TTC549 (cell line): ENCODE measurements around the gene C14orf119.

Experiments used
- FAIRE-seq: peaks from 2 replicates; lab custom pipeline; 2012; peaks lifted over from hg19 to GRCh38; lab: Jason Lieb, UNC

The C14orf119 gene

DNA sequence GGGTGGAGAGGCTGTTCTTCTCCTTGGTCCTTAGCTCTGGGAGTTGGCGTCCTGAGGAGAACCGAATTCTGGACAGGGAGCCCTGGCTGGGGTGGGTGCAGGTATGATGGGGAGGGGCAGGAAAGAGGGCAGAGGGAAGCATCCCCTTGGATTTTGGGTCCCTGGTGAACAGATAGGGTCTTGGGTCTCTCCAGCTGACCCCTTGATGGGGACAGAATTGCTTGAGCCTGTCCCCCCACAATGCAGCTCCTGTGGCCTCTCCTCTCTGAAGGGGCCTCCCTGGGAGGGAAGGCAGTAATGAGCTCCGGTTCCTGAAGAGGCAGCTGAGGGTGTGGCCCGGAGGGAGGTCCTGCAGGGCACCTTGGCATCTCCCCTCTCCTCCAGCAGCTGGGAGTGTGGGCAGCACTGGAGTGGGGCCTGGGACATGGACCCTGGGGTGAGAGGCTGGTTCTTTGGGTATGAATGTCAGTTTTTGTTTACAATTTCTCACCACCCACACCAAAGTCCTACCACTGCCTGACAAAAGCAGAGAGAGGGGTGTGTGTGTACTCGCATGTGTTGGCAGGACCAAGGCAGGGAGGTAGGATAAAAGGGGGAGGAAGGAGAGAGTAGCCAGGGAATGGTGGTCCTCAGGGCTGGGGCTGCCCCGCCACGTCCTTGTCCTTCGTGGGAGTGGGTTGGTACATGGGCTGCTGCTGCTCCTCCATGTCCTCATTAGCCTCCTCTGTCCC lies 31.4 kb downstream of the C14orf119 start:
- no peak for FAIRE-seq

DNA sequence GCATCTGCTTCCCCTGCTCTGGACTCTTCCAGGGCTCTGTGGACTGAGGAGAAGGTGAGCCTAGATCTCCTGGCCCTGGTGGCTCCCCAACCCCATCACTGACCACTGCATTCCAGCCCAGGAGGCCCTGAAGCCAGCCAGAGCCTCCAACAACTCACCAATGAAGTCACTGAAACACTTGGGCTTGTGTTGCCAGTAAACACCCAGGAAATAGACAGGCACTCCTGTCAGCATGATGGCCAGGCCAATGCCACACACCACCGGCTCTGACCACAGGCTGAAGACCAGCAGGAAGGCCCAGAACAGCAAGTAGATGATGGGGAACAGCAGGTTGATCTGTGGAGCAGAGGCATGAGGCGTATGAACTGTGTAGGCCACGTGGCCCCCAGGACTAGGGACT lies 32.6 kb downstream of the C14orf119 start:
- FAIRE-seq, result no peak

DNA sequence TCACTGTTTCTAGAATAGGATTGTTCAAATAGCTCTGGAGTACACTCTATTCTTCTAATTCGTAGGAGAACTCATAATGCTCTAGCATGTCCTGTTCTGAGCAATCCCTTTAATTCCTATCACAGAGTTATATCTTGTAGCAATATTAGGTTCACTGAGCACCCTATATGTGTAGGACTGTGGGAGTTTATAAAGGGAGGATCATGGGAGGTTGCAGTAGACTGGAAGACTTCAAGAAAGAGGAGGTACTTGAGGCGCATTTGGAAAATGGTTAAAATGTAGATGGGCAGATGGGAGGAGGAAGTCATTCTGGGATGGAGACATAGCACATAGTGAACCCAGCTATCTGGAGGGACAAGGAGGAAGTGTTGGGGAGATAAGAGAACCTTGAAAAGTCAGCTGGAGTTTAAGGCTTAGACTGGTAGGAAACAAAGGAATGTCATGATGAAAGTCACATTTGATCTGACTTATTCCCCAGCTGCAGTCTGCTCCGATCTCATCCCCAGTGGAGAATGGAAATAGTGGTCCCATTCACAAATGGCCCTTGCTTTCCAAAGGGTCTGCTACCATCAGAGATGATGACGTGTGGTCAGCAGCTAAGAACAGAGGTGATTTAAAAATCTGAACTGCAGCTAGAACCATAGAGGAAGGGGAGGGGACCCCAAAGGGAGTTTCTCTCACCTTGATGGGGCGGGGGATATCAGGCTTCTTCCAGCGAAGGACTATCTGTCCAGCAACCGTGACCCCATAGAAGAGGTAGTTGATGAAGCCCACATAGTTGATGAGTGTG lies 33.9 kb downstream of the C14orf119 start:
- no peak for FAIRE-seq

DNA sequence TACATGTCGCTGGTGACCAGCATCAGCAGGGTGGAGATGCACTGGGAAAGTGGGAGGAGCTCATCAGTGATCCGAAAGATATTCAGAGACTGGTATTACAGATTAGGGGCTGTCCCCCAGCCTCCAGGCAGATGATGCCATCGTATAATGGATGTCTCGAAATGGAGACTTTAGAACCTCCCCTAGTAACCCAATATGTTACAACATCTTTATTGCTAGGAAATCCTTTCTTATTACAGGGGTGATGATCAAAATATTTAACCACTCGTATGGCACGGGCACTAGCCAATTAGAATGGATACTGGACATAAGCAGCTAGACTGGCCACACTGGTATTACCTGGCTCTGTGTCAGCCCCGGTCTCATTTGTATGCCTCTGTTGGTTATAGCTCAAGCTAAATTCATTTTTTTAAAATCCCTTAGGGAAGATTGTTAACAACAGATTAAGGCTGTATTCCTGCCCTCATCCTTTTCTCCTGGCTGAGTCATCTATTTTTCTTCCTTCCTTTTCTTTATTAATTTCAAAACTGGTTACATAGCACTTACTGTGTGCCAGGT lies 34.5 kb downstream of the C14orf119 start:
- no peak for FAIRE-seq

DNA sequence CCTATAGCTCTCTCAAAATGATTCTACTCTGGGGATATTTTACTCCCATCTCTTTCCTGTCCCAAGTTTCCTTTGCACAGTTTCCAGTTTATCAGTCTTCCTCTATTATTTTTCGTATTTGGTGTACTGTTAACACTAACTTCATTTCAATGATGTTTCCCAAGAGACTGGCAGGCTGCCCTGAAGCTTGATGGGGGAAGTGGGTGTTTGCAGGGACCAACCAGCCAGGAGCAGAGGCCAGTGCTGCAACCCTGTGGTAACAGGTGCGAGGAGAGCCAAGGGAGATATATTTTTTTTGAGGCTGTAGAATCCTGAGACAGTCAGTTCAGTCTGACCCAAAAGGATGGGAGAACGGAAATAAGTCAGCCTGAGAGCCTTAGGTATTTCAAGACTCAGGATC lies 35.6 kb downstream of the C14orf119 start:
- no peak for FAIRE-seq

DNA sequence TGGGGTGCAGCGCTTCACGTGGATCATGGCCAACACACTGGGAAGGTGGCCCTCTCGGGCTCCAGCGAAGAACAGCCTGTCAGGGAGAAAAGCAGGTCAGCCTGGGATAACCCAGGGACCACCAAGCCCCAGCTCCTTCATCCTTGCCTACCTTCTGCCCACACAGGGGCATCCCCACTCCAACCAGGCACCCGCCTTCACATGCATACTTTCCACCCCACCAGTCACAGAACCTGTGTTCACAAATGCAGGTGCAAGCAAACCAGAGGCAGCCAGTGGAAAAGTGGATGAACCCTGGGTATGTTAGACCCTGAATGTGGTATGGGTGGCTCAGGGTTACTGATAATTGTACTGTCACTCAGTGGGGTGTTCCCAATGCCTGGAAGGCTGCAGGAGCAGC lies 36.2 kb downstream of the C14orf119 start:
- FAIRE-seq, result no peak

DNA sequence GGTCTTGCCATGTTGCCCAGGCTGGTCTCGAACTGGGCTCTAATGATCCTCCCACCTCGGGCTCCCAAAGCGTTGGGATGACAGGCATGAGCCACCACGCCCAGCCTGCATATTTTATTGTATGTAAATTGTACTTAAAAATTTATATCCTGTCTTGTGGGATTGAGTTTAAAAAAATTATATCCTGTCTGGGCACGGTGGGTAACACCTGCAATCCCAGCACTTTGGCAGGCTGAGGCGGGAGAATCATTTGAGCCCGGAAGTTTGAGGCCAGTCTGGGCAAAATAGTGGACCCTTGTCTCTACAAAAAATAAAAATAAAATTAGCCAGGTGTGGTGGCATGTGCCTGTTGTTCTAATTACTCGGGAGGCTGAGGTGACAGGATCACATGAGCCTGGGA lies 37.7 kb downstream of the C14orf119 start:
- no peak for FAIRE-seq

DNA sequence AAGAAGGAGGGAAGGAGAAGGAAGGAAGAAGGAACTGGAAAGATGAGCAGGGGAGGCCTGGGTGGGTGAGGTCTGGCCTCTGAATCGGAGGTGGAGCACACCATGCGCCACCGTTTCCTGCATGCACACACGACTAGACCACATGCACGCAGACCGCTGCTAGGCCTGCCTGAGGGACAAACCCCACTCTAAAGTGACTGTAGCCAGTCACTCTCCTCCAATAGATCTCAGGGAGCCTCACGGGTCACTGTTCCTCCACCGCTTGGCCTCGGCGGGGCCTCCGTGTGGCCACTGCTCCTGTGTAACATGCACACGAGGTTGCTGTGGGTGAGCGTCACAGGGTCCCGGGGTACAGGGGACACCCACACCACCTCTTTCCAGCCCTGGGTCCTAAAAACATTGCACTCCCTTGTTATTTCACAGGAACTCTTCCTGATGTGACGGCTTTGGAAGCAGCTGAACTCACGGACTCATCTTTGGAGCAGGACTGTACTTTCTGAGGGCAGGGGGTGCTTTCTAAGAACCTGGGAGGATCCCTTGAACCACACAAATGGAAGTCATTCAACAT lies 41.3 kb downstream of the C14orf119 start:
- FAIRE-seq, result no peak

DNA sequence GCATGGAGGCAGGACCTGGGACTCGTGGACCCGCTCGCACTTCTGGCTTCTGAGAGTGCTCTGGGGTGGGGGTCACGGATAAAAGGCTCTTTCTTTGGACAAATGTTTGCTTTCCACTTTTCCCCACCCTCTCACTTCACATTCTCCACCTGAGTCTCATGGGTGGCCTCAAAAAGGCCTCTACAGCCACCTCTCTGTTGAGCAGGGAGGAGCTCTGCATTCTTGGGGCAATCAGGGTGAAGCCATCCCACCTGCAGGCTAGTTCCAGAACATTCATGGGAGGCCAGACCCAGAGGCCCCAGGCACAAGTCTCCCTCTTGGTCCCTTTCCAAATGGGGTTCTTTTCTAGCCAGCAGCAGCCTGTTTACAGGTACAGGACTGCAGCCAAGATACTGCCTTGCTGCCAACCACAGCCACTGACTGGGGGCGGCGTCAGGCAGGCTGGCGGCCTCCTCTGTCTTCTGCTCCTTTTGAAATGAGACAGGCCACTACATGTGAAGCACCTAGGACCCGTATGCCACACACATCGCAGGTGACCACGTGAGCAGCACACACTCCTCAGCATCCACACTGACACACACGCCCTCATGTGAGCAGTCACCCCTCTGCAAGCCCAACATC lies 42.0 kb downstream of the C14orf119 start:
- no peak for FAIRE-seq

DNA sequence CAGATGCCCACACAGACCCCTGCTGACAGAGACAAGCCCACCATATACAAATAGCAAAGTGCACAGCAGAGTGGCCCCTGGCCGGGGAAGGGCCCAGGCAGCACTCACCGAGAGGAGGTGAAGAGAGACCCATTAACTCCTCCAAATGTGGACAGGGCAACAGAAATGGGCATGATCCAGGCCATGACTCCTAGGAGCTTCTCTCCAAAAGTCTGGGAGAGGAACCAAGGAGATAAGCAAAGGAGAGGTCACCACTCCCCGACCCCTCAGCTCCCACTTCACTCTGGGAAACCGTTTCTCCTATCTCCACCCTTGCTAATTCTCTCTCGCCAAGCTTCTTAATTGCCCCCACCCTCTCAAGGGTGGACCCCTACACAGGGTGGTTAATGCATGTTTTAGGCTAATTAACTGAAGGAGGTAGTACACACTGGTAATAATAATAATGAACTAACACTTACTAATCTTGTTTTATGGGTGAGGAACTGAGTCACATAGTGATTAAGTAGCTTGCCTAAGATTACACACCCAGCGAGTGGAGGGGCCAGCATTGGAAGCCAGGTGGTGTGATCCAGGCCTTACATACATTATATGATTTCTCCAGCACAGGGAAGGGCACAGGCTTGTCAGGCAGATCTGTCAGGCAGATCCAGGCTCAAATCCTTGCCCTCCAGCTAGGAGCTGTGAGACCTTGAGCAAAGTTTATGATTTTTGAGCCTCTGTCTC lies 42.7 kb downstream of the C14orf119 start:
- no peak for FAIRE-seq

DNA sequence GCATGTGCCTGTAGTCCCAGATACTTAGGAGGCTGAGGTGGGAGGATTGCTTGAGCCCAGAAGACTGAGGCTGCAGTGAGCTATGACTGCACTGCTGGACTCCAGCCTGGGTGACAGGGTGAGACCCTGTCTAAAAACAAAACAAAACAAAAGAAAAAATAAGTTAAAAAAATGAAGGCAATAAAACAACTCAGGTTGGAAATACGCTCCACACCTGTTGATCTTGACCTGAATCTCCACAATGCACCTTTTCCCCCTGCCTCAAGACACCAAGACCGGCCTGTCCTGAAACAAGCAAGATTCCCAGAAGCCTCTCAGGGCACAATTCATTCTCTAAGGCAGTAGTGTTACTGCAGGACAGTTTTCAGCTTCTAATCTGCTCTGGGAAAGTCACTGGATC lies 44.6 kb downstream of the C14orf119 start:
- FAIRE-seq, result no peak

DNA sequence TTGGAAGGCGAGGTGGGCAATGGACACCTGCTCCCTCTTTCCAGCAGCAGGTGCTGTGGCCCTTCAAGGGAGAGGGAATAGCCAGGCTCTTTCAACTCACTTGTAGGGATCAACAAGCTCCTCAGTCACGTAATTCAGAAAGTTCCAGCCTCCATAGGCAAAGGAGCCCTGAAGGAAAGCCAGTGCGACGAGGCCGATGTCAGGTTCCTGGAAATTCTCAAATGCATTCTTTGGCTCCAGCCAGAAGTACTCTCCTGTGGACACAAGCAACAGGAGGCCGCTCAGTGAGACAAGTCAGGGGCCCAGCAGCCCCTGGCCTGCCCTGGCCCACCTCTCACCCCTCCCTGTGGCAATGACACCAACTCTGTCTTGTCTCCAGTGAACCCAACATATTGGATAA lies 45.1 kb downstream of the C14orf119 start:
- FAIRE-seq, result no peak

DNA sequence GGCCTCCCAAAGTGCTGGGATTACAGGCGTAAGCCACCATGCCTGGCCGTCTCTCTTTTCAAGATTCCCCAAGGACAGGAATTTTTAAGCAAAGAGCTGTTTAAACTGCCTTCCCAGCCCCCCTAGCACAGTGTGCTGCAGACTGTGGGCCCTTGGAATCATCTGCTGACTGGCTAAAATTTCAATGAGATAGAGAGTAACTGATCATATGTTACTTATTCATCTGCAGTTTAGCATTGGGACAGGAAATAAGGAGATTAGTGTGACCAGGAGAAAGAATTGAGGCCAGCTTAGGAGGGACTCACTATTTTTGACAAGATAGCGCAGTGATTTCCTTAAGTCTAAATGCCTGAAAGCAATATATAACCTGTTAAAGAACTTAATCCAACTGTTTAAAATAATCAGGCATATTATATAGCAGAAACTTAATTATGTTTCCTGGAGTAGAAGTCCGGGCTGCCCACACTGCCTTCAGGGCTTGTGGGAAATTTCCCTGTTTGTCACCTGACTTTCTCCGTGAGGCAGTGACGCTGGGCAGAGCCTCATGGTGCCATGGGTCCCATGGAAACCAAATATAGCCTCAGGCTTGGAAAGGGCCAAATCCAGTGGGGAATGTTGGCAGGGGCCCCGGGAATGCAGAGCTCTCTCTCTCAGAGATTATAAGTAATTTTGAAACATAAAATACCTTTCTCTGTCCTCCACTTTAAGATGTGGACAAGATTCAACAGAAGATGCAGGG lies 46.6 kb downstream of the C14orf119 start:
- no peak for FAIRE-seq

DNA sequence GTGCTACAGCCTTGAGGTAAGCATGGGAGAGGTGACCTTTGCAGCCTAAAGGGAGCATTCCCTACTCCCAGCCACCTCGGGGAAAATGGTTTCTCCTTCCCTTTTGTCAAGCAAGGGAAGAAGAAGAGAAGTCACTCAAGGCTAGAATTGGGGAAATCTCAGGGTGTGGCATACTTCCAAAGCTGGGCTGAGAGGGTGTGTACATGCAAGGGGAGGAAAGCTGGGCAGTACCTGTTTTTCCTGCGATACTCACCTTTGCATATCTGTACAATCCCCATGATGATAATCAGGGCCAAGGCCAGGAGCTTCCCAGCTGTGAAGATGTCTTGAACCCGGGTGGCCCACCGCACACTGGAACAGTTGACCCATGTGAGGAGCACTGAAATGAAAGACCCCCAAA lies 47.5 kb downstream of the C14orf119 start:
- FAIRE-seq, result no peak

DNA sequence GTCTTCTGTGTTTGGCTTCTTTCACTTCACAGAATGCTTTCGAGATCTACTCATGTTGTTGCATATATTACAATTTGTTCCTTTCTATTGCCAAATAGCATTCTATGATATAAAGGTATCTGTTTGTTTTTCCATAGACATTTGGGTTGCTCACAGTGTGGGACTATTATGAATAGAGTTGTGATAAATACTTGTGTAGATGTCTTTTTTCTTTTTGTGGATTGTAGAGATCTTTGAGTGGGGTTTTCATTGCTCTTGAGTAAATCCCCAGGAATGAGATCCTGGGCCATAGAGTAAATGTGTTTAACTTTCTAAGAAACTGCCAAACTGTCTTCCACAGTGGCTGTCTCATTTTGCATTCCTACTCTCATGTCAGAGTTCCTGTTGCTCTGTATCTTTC lies 48.6 kb downstream of the C14orf119 start:
- no peak for FAIRE-seq

DNA sequence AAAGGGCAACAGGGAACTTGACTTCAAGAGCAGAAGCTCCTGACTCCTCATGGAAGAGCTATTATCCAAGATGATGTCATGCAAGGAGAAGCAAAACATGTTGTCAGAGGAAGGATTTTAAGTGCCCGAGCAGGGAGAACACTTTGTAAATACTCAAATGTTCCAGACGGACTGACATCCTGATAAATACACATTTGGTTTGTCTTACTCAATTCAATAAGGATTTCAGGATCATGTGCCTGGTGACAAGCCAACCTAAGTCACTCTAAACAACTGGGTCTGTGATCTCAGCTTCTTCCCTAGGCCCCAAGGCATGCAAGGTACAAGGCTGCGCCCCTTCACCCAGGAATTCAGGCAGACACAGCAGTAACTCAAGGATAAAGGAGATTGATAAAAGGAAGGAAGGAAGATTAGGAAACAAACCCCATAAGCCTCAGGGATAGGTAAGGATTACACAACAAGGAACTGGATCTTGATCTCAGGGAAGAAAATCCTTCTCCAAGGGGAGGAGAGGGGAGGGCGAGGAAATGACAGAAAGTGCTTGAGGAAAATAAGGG lies 50.6 kb downstream of the C14orf119 start:
- no peak for FAIRE-seq

DNA sequence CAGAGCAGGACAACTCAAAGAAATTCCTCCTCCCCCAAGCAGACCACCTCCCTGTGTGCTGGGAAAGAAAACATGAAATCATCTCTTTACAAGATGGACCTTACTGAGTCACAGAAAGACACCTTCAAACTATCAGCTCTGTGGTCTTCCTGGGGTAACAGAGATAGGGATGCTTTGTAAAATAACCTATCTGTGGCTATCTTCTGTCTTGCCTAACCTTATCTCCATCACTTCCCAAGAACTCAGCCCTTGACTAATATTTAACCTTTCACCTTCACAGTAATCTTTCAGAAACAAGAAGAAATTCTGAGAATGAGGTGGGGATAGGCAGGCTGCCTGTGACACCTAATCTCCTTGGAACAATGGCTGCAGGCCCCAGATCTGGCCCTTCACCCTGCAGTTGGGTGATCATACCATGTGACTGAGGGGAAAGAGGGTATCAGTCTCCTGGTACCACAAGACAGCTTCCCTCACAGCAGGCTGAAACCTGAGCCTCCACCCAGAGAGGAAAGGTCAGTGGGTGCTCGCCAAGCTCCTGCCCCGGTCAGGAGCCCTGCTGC lies 51.1 kb downstream of the C14orf119 start:
- FAIRE-seq, result no peak

DNA sequence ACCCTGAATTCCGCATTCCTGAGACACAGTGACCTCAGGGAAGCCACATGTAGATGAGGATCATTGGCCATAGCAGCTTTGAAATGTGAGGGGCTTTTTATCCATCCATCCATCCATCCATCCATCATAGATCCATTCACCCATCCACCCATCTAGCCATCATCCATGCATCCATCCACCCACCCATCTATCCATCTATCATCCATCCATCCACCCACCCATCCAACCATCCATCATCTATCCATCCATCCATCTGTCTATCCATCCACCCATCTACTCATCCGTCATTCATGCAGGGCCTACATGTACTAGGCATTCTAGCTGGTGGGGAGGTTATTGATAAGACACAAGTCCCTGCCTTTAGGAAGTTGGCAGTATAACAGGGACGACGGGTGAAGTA lies 51.7 kb downstream of the C14orf119 start:
- no peak for FAIRE-seq

DNA sequence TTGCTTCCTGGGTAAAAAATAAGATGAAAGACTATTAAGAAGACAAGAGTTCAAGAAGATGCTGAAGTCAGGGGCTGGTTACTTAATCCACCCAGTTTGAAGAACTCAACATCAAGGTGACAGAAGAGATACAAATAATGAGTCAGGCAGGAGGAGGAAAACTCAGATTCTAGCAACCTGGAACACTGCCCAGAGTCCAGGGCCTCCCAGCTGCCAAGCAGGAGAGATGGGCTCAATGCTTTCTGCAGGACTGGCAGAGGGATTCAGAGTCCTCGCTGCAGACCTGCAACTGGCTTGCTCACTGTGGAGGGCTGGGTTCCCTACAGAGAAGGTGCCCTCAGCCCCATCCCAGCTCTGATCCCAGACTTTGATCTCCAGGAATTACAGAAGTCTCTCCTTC lies 52.4 kb downstream of the C14orf119 start:
- no peak for FAIRE-seq

DNA sequence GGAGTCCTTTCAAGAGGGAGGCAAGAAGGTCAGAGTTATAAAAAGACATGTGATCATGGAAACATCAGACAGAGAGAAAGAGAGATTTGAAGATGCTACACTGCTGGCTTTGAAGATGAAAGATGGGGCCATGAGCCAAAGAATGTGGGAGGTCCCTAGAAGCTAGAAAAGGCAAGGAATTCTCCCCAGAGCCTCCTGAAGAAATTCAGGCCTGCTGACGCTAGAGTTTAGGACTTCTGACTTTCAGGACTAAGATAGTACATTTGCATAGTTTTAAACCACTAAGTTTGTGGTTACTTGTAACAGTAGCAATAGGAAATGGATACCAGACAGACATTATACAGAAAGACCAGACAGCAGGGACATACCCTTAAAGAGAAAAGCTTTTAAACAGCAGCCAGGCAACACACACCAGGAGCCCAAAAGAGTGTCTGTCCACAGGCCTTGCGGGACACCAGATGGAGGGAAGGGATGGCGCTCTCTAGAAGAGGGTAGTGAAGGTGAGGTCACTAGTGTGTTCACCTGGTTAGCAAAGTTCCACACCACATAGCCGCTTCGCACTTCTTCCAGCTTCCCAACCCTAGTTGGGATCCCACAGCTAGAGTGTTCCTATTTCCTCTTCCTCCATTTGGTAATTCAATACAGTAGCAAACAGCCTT lies 53.4 kb downstream of the C14orf119 start:
- FAIRE-seq, result no peak
